Lung (tissue), 12 donors: ENCODE data around the gene TIMM23. TPM values are rescaled to one million over a fixed set of nuclear protein-coding genes. Genes with fewer than 3 reads are reported as not detected.

Experiments
- ATAC-seq: fragments of 200-7000 bp; cut with Tn5 transposase; one replicate; pipeline ENCODE4 v1.9.1; 2020; ENCODE audit warnings: moderate number of reproducible peaks; ENCODE audit not compliant: insufficient read depth, low FRiP score
- DNase-seq, 3 donors: peaks; one replicate each; pipeline ENCODE4 v3.0.0-alpha.2; 2013 to 2017
- H3K27ac ChIP-seq, 2 donors: one replicate each; pipeline ENCODE4 v1.5.1; 2013; ENCODE audit warnings: mild to moderate bottlenecking in 2 of 2, moderate library complexity in 2 of 2, control low read depth in 1 of 2, inconsistent platforms in 1 of 2, low read depth in 1 of 2, low read length in 1 of 2
- H3K27me3 ChIP-seq, 3 donors: one replicate each; pipeline ENCODE4 v1.5.1; 2013; ENCODE audit warnings: low read length in 2 of 3; ENCODE audit not compliant: control insufficient read depth in 3 of 3, insufficient read depth in 3 of 3
- H3K36me3 ChIP-seq, 4 donors: one replicate each; pipeline ENCODE4 v1.5.1; 2013; ENCODE audit warnings: low read length in 4 of 4, mild to moderate bottlenecking in 1 of 4, moderate library complexity in 1 of 4; ENCODE audit not compliant: control insufficient read depth in 4 of 4, insufficient read depth in 4 of 4
- H3K4me1 ChIP-seq, 5 donors: one replicate each; pipeline ENCODE4 v1.5.1; 2013; ENCODE audit warnings: low read length in 5 of 5, mild to moderate bottlenecking in 2 of 5, moderate library complexity in 1 of 5; ENCODE audit not compliant: control insufficient read depth in 5 of 5, insufficient read depth in 5 of 5
- H3K4me3 ChIP-seq: one replicate; pipeline ENCODE4 v1.5.1; 2013; ENCODE audit warnings: mild to moderate bottlenecking, control low read depth, moderate library complexity
- H3K9ac ChIP-seq, 2 donors: one replicate each; pipeline ENCODE4 v1.5.1; 2013; ENCODE audit warnings: low read length in 2 of 2, control low read depth in 1 of 2; ENCODE audit not compliant: insufficient read depth in 1 of 2
- H3K9me3 ChIP-seq, 4 donors: one replicate each; pipeline ENCODE4 v1.5.1; 2013; ENCODE audit warnings: low read length in 3 of 4, mild to moderate bottlenecking in 1 of 4, moderate library complexity in 1 of 4; ENCODE audit not compliant: control insufficient read depth in 4 of 4, insufficient read depth in 3 of 4
- CTCF ChIP-seq: IDR thresholded peaks from 2 replicates; pipeline ENCODE4 v1.5.1; 2012; ENCODE audit warnings: mild to moderate bottlenecking; ENCODE audit errors: control extremely low read depth, extremely low read depth
- WGBS, 2 donors: extraction: QIAGEN DNeasy Blood & Tissue Kit; methylation state at CpG; one replicate each; pipeline ENCODE4 v1.1.7; 2013; 5-methylcytosine and 5-hydroxymethylcytosine counted together
- polyA plus RNA-seq, 2 donors: library from polyadenylated mRNA; stranded (reverse); fragments of 200-250 nt; gene quantifications; one replicate each; pipeline ENCODE4 v1.2.1, GENCODE V29; 2013
- total RNA-seq, 2 donors: library from RNA; depleted of rRNA in 1 of 2; stranded (reverse); fragments of >200 nt in 1 of 2; gene quantifications; one replicate each; pipeline ENCODE4 v1.2.1, GENCODE V29; 2014 to 2021
- donor health status: control.
- donor health status: control.
- donor health status: Bipolar disorder and iron deficiency.
- donor health status: healthy.
- donor health status: DM: yes; HTN: yes; CAD: no.

The TIMM23 gene
- total and polyA plus RNA-seq, 4 donors, result 37.0 to 63.1 (median 46.5) TPM

GRCh38 chr10:46037107-46037825 lies 65.0 kb downstream of the TIMM23 start:
- no peak for DNase-seq
- ATAC-seq, result no peak
- no peak for TF ChIP-seq CTCF

GRCh38 chr10:46040004-46040403 lies 67.7 kb downstream of the TIMM23 start:
- no peak for TF ChIP-seq CTCF
- no peak overlapping the region for H3K9ac ChIP-seq
- H3K4me1 ChIP-seq, result no peaks in the 10 kb centered on the region
- no peaks in the 10 kb centered on the region for H3K9me3 ChIP-seq
- H3K27ac ChIP-seq, result no peak overlapping the region
- DNase-seq (no peak), ATAC-seq (no peak)
- no peak overlapping the region for H3K4me3 ChIP-seq
- 79 to 81% methylated on average over 3 of the region's 3 CpGs for WGBS, 2 donors
- no peaks in the 10 kb centered on the region for H3K36me3 ChIP-seq
- H3K27me3 ChIP-seq, result peaks cover 0 to 2% (median 0%) of the 10 kb centered on the region in 3 donors

More at GRCh38 chr10:46037107-46037825, 65.0 kb downstream of the TIMM23 start:
- Histone ChIP-seq H3K36me3 (no peaks in the 10 kb centered on the region), H3K4me1 (peaks cover 0 to 2% (median 0%) of the 10 kb centered on the region in 5 donors), H3K27ac (no peak overlapping the region), H3K9ac (no peak overlapping the region), H3K27me3 (no peaks in the 10 kb centered on the region), H3K9me3 (no peaks in the 10 kb centered on the region), H3K4me3 (no peak overlapping the region)
- 91% methylated on average over 8 of the region's 8 CpGs for WGBS, 2 donors

GRCh38 chr10:46042527-46042926 lies 70.2 kb downstream of the TIMM23 start:
- no peaks in the 10 kb centered on the region for H3K36me3 ChIP-seq
- H3K4me3 ChIP-seq, result no peak overlapping the region
- DNase-seq (no peak), ATAC-seq (no peak)
- H3K9me3 ChIP-seq, result no peaks in the 10 kb centered on the region
- H3K4me1 ChIP-seq, result no peaks in the 10 kb centered on the region
- no peak overlapping the region for H3K9ac ChIP-seq
- WGBS, 2 donors, result 64 to 82% methylated on average over 4 of the region's 4 CpGs
- peaks cover 0 to 2% (median 0%) of the 10 kb centered on the region in 3 donors for H3K27me3 ChIP-seq
- TF ChIP-seq CTCF, result no peak
- H3K27ac ChIP-seq, result no peak overlapping the region
